ENCODE data around the gene TTC8.

GRCh38 chr14:88842414-88842813 lies 18.0 kb downstream of the TTC8 start:
- TF ChIP-seq CTCF (IDR thresholded peaks at IDR 0.05) = no peak
- no peak for TF ChIP-seq POLR2A (IDR thresholded peaks at IDR 0.05)
- TF ChIP-seq POLR2AphosphoS5 (IDR thresholded peaks at IDR 0.05) = no peak

Measured in upper lobe of left lung (tissue), 4 donors.